HG02571 (cell line): ENCODE data around the gene ULBP2.
"Not testable (repeated sequence)": the region's sequence is repeated elsewhere in the genome, so short reads cannot be mapped to it uniquely, and the experiment has no call there.

Experiments
- ATAC-seq: cut with Tn5 transposase; IDR thresholded peaks from one replicate; pipeline ENCODE4 v1.9.1; 2021; ENCODE audit warnings: mild to moderate bottlenecking, moderate library complexity; ENCODE audit not compliant: unreplicated experiment

ULBP2 gene

GRCh38 chr6:149925974-149926777 is 15.6 kb upstream of the ULBP2 start:
- ATAC-seq, result no peak

DNA sequence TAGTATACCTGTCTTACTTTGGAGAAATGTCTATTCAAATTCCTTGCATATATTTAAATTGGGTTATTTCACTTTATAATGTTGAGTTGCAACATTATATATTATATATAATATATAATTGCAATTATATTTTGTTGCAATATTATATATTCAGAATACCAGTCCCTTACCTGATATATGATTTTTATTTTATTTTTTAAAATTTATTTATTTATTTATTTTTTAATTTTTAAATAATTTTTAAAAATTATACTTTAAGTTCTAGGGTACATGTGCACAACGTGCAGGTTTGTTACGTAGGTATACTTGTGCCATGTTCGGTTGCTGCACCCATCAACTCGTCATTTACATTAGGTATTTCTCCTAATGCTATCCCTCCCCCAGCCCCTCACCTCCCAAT is 14.8 kb upstream of the ULBP2 start:
- not testable (repeated sequence) for ATAC-seq

- no peak for ATAC-seq
Measured at GRCh38 chr6:149929422-149929821, 12.4 kb upstream of the ULBP2 start.

DNA sequence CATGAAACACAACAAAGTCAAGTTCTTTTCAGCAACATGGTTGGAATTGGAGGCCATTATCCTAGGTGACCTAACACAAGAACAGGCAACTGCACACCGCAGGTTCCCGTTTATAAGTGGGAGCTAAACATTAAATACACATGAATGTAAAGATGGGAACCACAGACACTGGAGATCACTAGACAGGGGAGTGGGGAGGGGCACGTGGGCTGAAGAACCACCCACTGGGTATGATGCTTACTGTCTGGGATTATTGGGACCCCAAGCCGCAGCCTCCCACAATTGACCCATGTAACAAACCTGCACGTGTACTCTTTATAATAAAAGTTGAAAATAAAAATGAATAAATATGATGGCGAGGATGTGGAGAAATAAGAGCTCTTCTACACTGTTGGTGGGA is 10.3 kb upstream of the ULBP2 start:
- ATAC-seq, result no peak

DNA sequence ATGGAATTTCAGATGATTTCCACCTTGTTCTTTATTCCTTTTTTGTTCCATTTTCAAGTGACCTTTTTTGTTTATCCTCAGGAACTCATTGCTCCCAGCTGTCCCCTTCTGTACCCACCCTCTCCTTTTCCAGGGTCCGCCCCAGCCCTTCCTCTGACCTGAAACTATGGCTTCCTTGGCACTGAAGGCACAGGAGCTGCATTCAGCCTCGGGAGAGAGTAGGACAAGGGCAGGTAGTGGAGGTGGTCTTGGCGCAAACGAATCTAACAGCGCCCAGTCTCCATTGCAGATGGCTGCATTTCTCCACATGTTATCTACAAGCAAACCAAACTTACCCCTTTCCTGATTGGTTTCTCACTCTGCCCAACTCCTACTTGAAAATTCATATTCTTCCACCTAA is 8.8 kb upstream of the ULBP2 start:
- no peak for ATAC-seq

- ATAC-seq, result no peak
Measured at GRCh38 chr6:149933461-149933860, 8.4 kb upstream of the ULBP2 start.

- ATAC-seq, result no peak
Measured at GRCh38 chr6:149934249-149935156, 7.3 kb upstream of the ULBP2 start.

- ATAC-seq, result no peak
Measured at GRCh38 chr6:149935246-149935645, 6.6 kb upstream of the ULBP2 start.

- no peak for ATAC-seq
Measured at GRCh38 chr6:149935668-149936067, 6.1 kb upstream of the ULBP2 start.

DNA sequence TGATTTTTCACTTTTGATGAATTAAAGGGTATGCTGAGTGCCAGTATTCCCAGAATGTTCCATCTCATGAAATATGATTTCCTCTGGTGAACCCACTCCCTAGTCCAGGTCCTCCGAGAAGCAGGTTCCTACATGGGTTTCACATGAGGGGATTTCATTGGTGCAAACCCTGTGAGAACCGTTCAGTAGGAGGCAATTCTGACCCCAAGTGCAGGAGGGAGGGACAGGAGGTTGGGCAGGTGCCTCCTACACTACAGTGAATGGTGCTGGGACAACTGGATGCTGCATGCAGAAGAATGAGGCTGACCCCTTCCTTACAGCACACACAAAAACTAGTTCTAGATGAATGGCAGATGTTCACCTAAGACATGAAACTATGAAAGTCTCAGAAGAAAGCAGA is 5.1 kb upstream of the ULBP2 start:
- ATAC-seq, result no peak

- not testable (repeated sequence) for ATAC-seq
Measured at GRCh38 chr6:149938013-149938570, 3.7 kb upstream of the ULBP2 start.

- ATAC-seq, result peak; percentile 71
Measured at GRCh38 chr6:149938571-149939355, 3.1 kb upstream of the ULBP2 start.

DNA sequence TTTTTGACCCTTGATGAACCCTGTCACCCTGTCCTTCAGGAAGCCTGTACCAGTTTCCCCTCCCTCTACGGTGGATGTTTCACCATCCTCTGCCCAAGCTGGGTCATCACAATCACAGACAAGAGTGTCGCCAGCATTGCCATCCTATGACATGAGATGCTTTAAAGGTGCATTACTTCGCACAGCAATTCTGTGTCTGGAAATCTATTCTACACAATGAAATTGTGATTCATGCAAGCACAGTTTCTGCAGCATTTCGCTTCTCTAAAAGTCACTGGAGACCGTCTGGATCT is 2.5 kb upstream of the ULBP2 start:
- ATAC-seq, result no peak

- no peak for ATAC-seq
Measured at GRCh38 chr6:149939909-149940671, 1.7 kb upstream of the ULBP2 start.

DNA sequence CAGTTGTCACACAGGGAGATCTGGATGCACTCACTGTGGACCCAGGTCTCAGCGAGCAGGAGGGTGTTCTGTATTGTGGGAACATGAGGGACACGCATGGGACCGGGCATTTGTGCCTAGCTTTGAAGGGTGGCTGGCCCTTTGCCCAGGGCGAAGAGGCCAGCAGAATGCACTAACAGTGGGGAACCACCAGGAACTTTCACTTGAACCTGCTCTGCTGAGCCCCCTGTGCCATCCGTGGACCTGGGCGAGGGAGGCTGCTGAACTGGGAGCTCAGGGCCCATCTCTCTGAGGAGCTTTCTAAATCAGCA is 1.2 kb upstream of the ULBP2 start:
- ATAC-seq, result no peak

- ATAC-seq, result no peak
Measured at GRCh38 chr6:149942461-149942829, 631 bp downstream of the ULBP2 start.

GRCh38 chr6:149943321-149943720 is 1.5 kb downstream of the ULBP2 start:
- not testable (repeated sequence) for ATAC-seq

DNA sequence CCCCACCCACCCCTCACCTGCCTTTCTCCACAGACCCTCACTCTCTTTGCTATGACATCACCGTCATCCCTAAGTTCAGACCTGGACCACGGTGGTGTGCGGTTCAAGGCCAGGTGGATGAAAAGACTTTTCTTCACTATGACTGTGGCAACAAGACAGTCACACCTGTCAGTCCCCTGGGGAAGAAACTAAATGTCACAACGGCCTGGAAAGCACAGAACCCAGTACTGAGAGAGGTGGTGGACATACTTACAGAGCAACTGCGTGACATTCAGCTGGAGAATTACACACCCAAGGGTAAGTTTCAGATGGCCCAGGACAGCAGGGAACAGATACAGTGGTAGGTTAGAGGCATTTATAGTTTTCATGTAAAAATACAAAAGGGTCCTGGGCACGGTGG is 3.5 kb downstream of the ULBP2 start:
- ATAC-seq, result not testable (repeated sequence)

- not testable (repeated sequence) for ATAC-seq
Measured at GRCh38 chr6:149946631-149947030, 4.8 kb downstream of the ULBP2 start.

DNA sequence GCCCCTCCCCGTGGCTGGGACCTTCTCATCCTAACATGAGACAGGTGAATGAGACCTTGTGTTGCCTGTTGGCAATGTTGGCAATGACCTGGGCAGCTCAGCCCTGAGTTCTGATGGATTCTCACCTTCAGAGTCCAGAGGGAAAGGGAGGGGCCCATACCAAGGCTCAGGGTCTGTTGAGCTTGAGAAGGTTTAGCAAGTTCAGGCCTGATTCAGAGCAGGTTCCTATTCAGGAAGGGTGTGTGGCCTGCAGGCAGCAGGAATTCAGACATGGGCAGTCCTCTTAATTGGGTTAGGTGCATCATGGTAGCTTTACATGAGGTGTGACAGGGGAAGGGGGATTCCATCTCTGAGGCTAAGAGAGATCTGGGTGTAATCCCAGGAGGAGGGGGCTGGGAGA is 5.7 kb downstream of the ULBP2 start:
- not testable (repeated sequence) for ATAC-seq

- no peak for ATAC-seq
Measured at GRCh38 chr6:149948011-149948410, 6.2 kb downstream of the ULBP2 start.
